Stomach (tissue), 9 donors: ENCODE results near the gene SPNS2. TPM values are rescaled to one million over a fixed set of nuclear protein-coding genes. Genes with fewer than 3 reads are reported as not detected.

Source experiments
- DNase-seq, 2 donors: peaks; one replicate each; pipeline versions ENCODE4 v3.0.0 to v3.0.0-alpha.2; 2013 to 2019
- H3K27ac ChIP-seq, 5 donors: fragments of 200-600 bp in 4 of 5; sonication (generic) in 4 of 5; one replicate each; pipeline ENCODE4 v1.5.1; 2013 to 2019; ENCODE audit warnings: mild to moderate bottlenecking in 1 of 5, moderate library complexity in 1 of 5
- H3K27me3 ChIP-seq, 3 donors: fragments of 200-600 bp; sonication (generic); one replicate each; pipeline ENCODE4 v1.5.1; 2017 to 2019; ENCODE audit warnings: mixed run types in 1 of 3
- H3K36me3 ChIP-seq, 4 donors: fragments of 200-600 bp; sonication (generic); 1 replicate in 3 of 4; 2 replicates in 1 of 4; pipeline ENCODE4 v1.5.1; 2016 to 2019
- H3K4me1 ChIP-seq, 4 donors: fragments of 200-600 bp; sonication (generic); one replicate each; pipeline ENCODE4 v1.5.1; 2016 to 2019
- H3K4me3 ChIP-seq, 4 donors: fragments of 200-600 bp; sonication (generic) in 3 of 4; one replicate each; pipeline ENCODE4 v1.5.1; 2016 to 2019; ENCODE audit warnings: mild to moderate bottlenecking in 1 of 4
- H3K9me3 ChIP-seq, 4 donors: fragments of 200-600 bp; sonication (generic); one replicate each; pipeline ENCODE4 v1.5.1; 2016 to 2019
- CTCF ChIP-seq, 7 experiments: fragments of 450-650 bp in 4 of 7; fragments of 200-600 bp in 3 of 7; sonication (generic) in 3 of 7; IDR thresholded peaks; one replicate each; pipeline ENCODE4 v1.5.1; 2016 to 2019; ENCODE audit warnings: antibody characterized with exemption in 7 of 7, control low read depth in 2 of 7, mild to moderate bottlenecking in 1 of 7
- EP300 ChIP-seq: sonication (generic); formaldehyde crosslinking; IDR thresholded peaks from one replicate; pipeline ENCODE4 v1.6.1; 2017; ENCODE audit warnings: antibody characterized with exemption
- POLR2A ChIP-seq, 4 donors: fragments of 450-650 bp; IDR thresholded peaks; one replicate each; pipeline ENCODE4 v1.6.1; 2016; ENCODE audit warnings: antibody characterized with exemption in 4 of 4, control low read depth in 2 of 4, mild to moderate bottlenecking in 1 of 4, moderate library complexity in 1 of 4
- POLR2AphosphoS5 ChIP-seq, 3 donors: sonication (generic); formaldehyde crosslinking; IDR thresholded peaks; one replicate each; pipeline ENCODE4 v1.6.1; 2016; ENCODE audit warnings: antibody characterized with exemption in 3 of 3
- WGBS, 5 donors: extraction: QIAGEN DNeasy Blood & Tissue Kit in 3 of 5; methylation state at CpG; one replicate each; pipeline versions ENCODE4 v1.1.5 to v1.1.7; 2013 to 2018; 5-methylcytosine and 5-hydroxymethylcytosine counted together
- intact Hi-C: fragments of 100-400 bp; cut with DNase I; formaldehyde crosslinking; loops from one replicate; pipeline ENCODE4 v1.15.1; 2023; ENCODE audit warnings: low total_unique reads
- polyA plus RNA-seq, 3 donors: library from polyadenylated mRNA; stranded (reverse); fragments of 200-250 nt; gene quantifications; one replicate each; pipeline ENCODE4 v1.2.3, GENCODE V29; 2013
- total RNA-seq, 5 donors: library from RNA; depleted of rRNA; stranded (reverse); fragments of >200 nt; gene quantifications; one replicate each; pipeline versions ENCODE4 v1.1.0 to v1.2.3, GENCODE V29; 2014 to 2016
- donor health status: healthy with polysubstance abuse.
- donor health status: Bipolar disorder and iron deficiency.
- donor health status: healthy.

Gene SPNS2
- total and polyA plus RNA-seq, 8 donors = 4.1 to 67.7 (median 24.3) TPM

- Histone ChIP-seq H3K36me3 (no peaks in the 10 kb centered on the region), H3K27ac (no peak overlapping the region), H3K9me3 (no peaks in the 10 kb centered on the region), H3K4me1 (peaks cover 15 to 22% (median 20%) of the 10 kb centered on the region in 4 donors), H3K4me3 (no peak overlapping the region), H3K27me3 (peaks cover 15 to 50% (median 20%) of the 10 kb centered on the region in 3 donors)
- intact Hi-C loops = no loop called here
- 86 to 100% (median 95%) methylated on average over 3 to 7 of the region's 7 CpGs for WGBS, 5 donors
- no peak for DNase-seq
- TF ChIP-seq POLR2AphosphoS5 (IDR thresholded peaks at IDR 0.05) (no peak), POLR2A (IDR thresholded peaks at IDR 0.05) (no peak), CTCF (IDR thresholded peaks at IDR 0.05) (no peak), EP300 (no peak)
Observed at GRCh38 chr17:4587195-4587594, 88.5 kb downstream of the SPNS2 start.

- H3K27ac ChIP-seq = peak overlapping the region in 3 of 5 donors; percentile 8 to 34 (median 19)
- no peak overlapping the region for H3K4me3 ChIP-seq
- no peaks in the 10 kb centered on the region for H3K36me3 ChIP-seq
- peaks cover 15 to 44% (median 20%) of the 10 kb centered on the region in 3 donors for H3K27me3 ChIP-seq
- peaks cover 15 to 22% (median 20%) of the 10 kb centered on the region in 4 donors for H3K4me1 ChIP-seq
- 36 to 52% (median 45%) methylated on average over 9 of the region's 9 CpGs for WGBS, 5 donors
- DNase-seq = peak in 1 of 2 donors; percentile 52
- intact Hi-C loops = no loop called here
- no peak for TF ChIP-seq POLR2AphosphoS5 (IDR thresholded peaks at IDR 0.05)
- TF ChIP-seq POLR2A (IDR thresholded peaks at IDR 0.05) = no peak
- TF ChIP-seq CTCF (IDR thresholded peaks at IDR 0.05) = no peak
- TF ChIP-seq EP300 = no peak
- H3K9me3 ChIP-seq = no peaks in the 10 kb centered on the region
Observed at GRCh38 chr17:4587803-4588202, 89.1 kb downstream of the SPNS2 start.

- DNase-seq = no peak
- H3K27ac ChIP-seq = peak overlapping the region in 2 of 5 donors; percentile 8 to 34
- no peak for TF ChIP-seq CTCF (IDR thresholded peaks at IDR 0.05)
- TF ChIP-seq POLR2AphosphoS5 (IDR thresholded peaks at IDR 0.05) = no peak
- TF ChIP-seq POLR2A (IDR thresholded peaks at IDR 0.05) = no peak
- no peak for TF ChIP-seq EP300
- intact Hi-C loops = no loop called here
- 69 to 86% (median 73%) methylated on average over 3 to 11 of the region's 11 CpGs for whole genome bisulfite sequencing, 5 donors
- H3K36me3 ChIP-seq = no peaks in the 10 kb centered on the region
- H3K4me3 ChIP-seq = no peak overlapping the region
- H3K27me3 ChIP-seq = peaks cover 15 to 38% (median 20%) of the 10 kb centered on the region in 3 donors
- H3K9me3 ChIP-seq = no peaks in the 10 kb centered on the region
- H3K4me1 ChIP-seq = peaks cover 15 to 21% (median 19%) of the 10 kb centered on the region in 4 donors
Observed at GRCh38 chr17:4588391-4588790, 89.7 kb downstream of the SPNS2 start.

Other genes with a start within 250 kb of the SPNS2 start
- 10 to 100 TPM; 38.2 to 61.0 (median 45.1) TPM for gene ANKFY1, start 234.9 kb upstream of the SPNS2 start, total RNA-seq
- 1 to 10 TPM; 6.4 to 8.6 (median 7.8) TPM for gene ANKFY1, start 234.9 kb upstream of the SPNS2 start, polyA plus RNA-seq
- gene UBE2G1, start 132.2 kb upstream of the SPNS2 start, total RNA-seq = 10 to 100 TPM; 37.9 to 91.0 (median 44.6) TPM
- 10 to 100 TPM; 14.0 to 25.7 (median 16.4) TPM for gene UBE2G1, start 132.2 kb upstream of the SPNS2 start, polyA plus RNA-seq
- under 1 TPM in 1 of 5 donors, not detected in 4; 0.92 TPM for gene SPNS3, start 64.9 kb upstream of the SPNS2 start, total RNA-seq
- under 1 TPM; 0.37 to 0.61 (median 0.48) TPM for gene SPNS3, start 64.9 kb upstream of the SPNS2 start, polyA plus RNA-seq
- gene MYBBP1A, start 56.5 kb downstream of the SPNS2 start, total RNA-seq = 100 to 1,000 TPM in 2 of 5 donors, 10 to 100 TPM in 3; 38.6 to 237 (median 73.2) TPM
- gene MYBBP1A, start 56.5 kb downstream of the SPNS2 start, polyA plus RNA-seq = 10 to 100 TPM; 14.1 to 32.2 (median 21.5) TPM
- gene GGT6, start 61.7 kb downstream of the SPNS2 start, total RNA-seq = 100 to 1,000 TPM in 1 of 5 donors, 10 to 100 TPM in 3, 1 to 10 TPM in 1; 5.8 to 147 (median 11.6) TPM
- 10 to 100 TPM in 2 of 3 donors, 1 to 10 TPM in 1; 4.4 to 22.2 (median 18.8) TPM for gene GGT6, start 61.7 kb downstream of the SPNS2 start, polyA plus RNA-seq
- 1 to 10 TPM in 2 of 5 donors, not detected in 3; 1.1 to 1.9 TPM for gene SMTNL2, start 85.6 kb downstream of the SPNS2 start, total RNA-seq
- gene SMTNL2, start 85.6 kb downstream of the SPNS2 start, polyA plus RNA-seq = 1 to 10 TPM in 1 of 3 donors, under 1 TPM in 1, not detected in 1; 0.50 to 1.9 TPM
- 1 to 10 TPM in 2 of 5 donors, not detected in 3; 1.2 to 3.1 TPM for gene ALOX15, start 142.8 kb downstream of the SPNS2 start, total RNA-seq
- gene ALOX15, start 142.8 kb downstream of the SPNS2 start, polyA plus RNA-seq = under 1 TPM in 1 of 3 donors, not detected in 2; 0.03 TPM
- gene PELP1, start 205.3 kb downstream of the SPNS2 start, total RNA-seq = 10 to 100 TPM in 4 of 5 donors, 1 to 10 TPM in 1; 8.0 to 75.6 (median 22.4) TPM
- 10 to 100 TPM; 13.1 to 21.7 (median 21.1) TPM for gene PELP1, start 205.3 kb downstream of the SPNS2 start, polyA plus RNA-seq
- 100 to 1,000 TPM in 1 of 5 donors, 10 to 100 TPM in 4; 18.7 to 157 (median 36.6) TPM for gene ARRB2, start 211.8 kb downstream of the SPNS2 start, total RNA-seq
- gene ARRB2, start 211.8 kb downstream of the SPNS2 start, polyA plus RNA-seq = 10 to 100 TPM; 22.2 to 42.6 (median 39.3) TPM
- 10 to 100 TPM in 3 of 5 donors, 1 to 10 TPM in 2; 3.8 to 81.7 (median 22.0) TPM for gene MED11, start 232.5 kb downstream of the SPNS2 start, total RNA-seq
- 10 to 100 TPM; 42.2 to 49.9 (median 42.4) TPM for gene MED11, start 232.5 kb downstream of the SPNS2 start, polyA plus RNA-seq
- 1 to 10 TPM in 2 of 5 donors, under 1 TPM in 1, not detected in 2; 0.43 to 3.1 (median 1.5) TPM for gene ZMYND15, start 241.0 kb downstream of the SPNS2 start, total RNA-seq
- gene ZMYND15, start 241.0 kb downstream of the SPNS2 start, polyA plus RNA-seq = 1 to 10 TPM in 2 of 3 donors, not detected in 1; 1.8 to 3.2 TPM
- 10 to 100 TPM; 17.4 to 47.4 (median 30.9) TPM for gene CXCL16, start 241.0 kb downstream of the SPNS2 start, total RNA-seq
- 10 to 100 TPM; 13.7 to 37.6 (median 26.6) TPM for gene CXCL16, start 241.0 kb downstream of the SPNS2 start, polyA plus RNA-seq